Left lung (tissue), 10 donors: ENCODE measurements around the gene TLR6. TPM values are rescaled to one million over a fixed set of nuclear protein-coding genes. Genes with fewer than 3 reads are reported as not detected.

ENCODE experiments used
- ATAC-seq: fragments of 200-7000 bp; cut with Tn5 transposase; one replicate; pipeline ENCODE4 v1.9.1; 2020; ENCODE audit warnings: moderate library complexity
- DNase-seq, 4 donors: peaks; one replicate each; pipeline ENCODE4 v3.0.0-alpha.2; 2013 to 2020
- H3K27ac ChIP-seq, 2 donors: fragments of 200-600 bp; sonication (generic) in 1 of 2; one replicate each; pipeline versions ENCODE4 v1.5.0 to v1.8.0; 2020 to 2021
- H3K27me3 ChIP-seq, 2 donors: fragments of 200-600 bp; sonication (generic) in 1 of 2; one replicate each; pipeline versions ENCODE4 v1.5.0 to v1.8.0; 2020 to 2021
- H3K36me3 ChIP-seq, 2 donors: fragments of 200-600 bp; sonication (generic) in 1 of 2; one replicate each; pipeline versions ENCODE4 v1.5.0 to v1.8.0; 2020 to 2021
- H3K4me1 ChIP-seq, 2 donors: fragments of 200-600 bp; one replicate each; pipeline ENCODE4 v1.8.0; 2021
- H3K4me3 ChIP-seq, 2 donors: fragments of 200-600 bp; sonication (generic) in 1 of 2; one replicate each; pipeline versions ENCODE4 v1.5.0 to v1.8.0; 2020 to 2021; ENCODE audit warnings: mild to moderate bottlenecking in 1 of 2
- H3K9me3 ChIP-seq, 2 donors: fragments of 200-600 bp; sonication (generic) in 1 of 2; one replicate each; pipeline versions ENCODE4 v1.5.0 to v1.8.0; 2020 to 2021
- CTCF ChIP-seq, 2 donors: fragments of 200-600 bp; sonication (generic) in 1 of 2; IDR thresholded peaks; one replicate each; pipeline versions ENCODE4 v1.5.0 to v1.8.0; 2021; ENCODE audit warnings: antibody characterized with exemption in 2 of 2
- intact Hi-C, 2 donors: fragments of 100-400 bp; cut with DNase I; formaldehyde crosslinking; loops; one replicate each; pipeline versions ENCODE4 v1.11.2 to v1.14.2; 2022
- polyA plus RNA-seq, 6 donors: library from polyadenylated mRNA; unstranded; fragments of 120-200 nt; gene quantifications; one replicate each; pipeline ENCODE4 v1.2.1, GENCODE V29; 2013; ENCODE audit not compliant: insufficient read length in 6 of 6
- total RNA-seq, 2 donors: library from RNA; stranded (reverse); fragmentation: NEBNext Ultra II Directional; extraction: Animal tissue kit (Norgen Biotek cat#: 25700); gene quantifications; one replicate each; pipeline ENCODE4 v1.2.1, GENCODE V29; 2021
- donor health status: DM: no; HTN: yes; CAD: no.
- donor health status: DM: no; HTN: no; CAD: no.

Gene TLR6
- total and polyA plus RNA-seq, 8 donors = 0.96 to 18.1 (median 1.5) TPM

- ATAC-seq (peak; percentile 68), DNase-seq (peak in 1 of 4 donors; percentile 62)
- intact Hi-C loops = no loop called here
- Histone ChIP-seq H3K27me3 (no peaks in the 10 kb centered on the region), H3K4me3 (peak overlapping the region in 1 of 2 donors; percentile 49), H3K36me3 (peaks cover 0 to 12% of the 10 kb centered on the region in 2 donors), H3K4me1 (peaks cover 6 to 46% of the 10 kb centered on the region in 2 donors), H3K9me3 (no peaks in the 10 kb centered on the region), H3K27ac (peak overlapping the region; percentile 79 to 96)
- no peak for TF ChIP-seq CTCF (IDR thresholded peaks at IDR 0.05)
Observed at GRCh38 chr4:38805530-38806145, 51.0 kb downstream of the TLR6 start.

GRCh38 chr4:38804654-38805295, 51.8 kb downstream of the TLR6 start, which contains the start of gene TLR1:
Gene TLR1 (minus strand): TSS chr4:38804791. CDS start chr4:38798831, 5,960 bp downstream.
- Histone ChIP-seq H3K4me1 (peaks cover 6 to 48% of the 10 kb centered on the region in 2 donors), H3K4me3 (peak within 1 kb of the TSS; percentile 13 to 49), H3K27me3 (no peaks in the 10 kb centered on the region), H3K27ac (peak within 1 kb of the TSS; percentile 79 to 96), H3K36me3 (peaks cover 0 to 21% of the 10 kb centered on the region in 2 donors), H3K9me3 (no peaks in the 10 kb centered on the region)
- intact Hi-C loops = no loop called here
- TF ChIP-seq CTCF (IDR thresholded peaks at IDR 0.05) = peak; percentile 45 to 47
- ATAC-seq (peak; percentile 91), DNase-seq (peak in 2 of 4 donors; percentile 27 to 51)

GRCh38 chr4:38803833-38804653, 52.6 kb downstream of the TLR6 start:
- peak overlapping the region; percentile 13 to 49 for H3K4me3 ChIP-seq
- TF ChIP-seq CTCF (IDR thresholded peaks at IDR 0.05) = no peak
- no peaks in the 10 kb centered on the region for H3K9me3 ChIP-seq
- intact Hi-C loops = no loop called here
- DNase-seq (peak in 1 of 4 donors; percentile 18), ATAC-seq (peak; percentile 59)
- no peaks in the 10 kb centered on the region for H3K27me3 ChIP-seq
- peaks cover 0 to 28% of the 10 kb centered on the region in 2 donors for H3K36me3 ChIP-seq
- peak overlapping the region; percentile 79 to 96 for H3K27ac ChIP-seq
- H3K4me1 ChIP-seq = peaks cover 6 to 52% of the 10 kb centered on the region in 2 donors

- no peaks in the 10 kb centered on the region for H3K27me3 ChIP-seq
- DNase-seq (no peak), ATAC-seq (no peak)
- peaks cover 6 to 53% of the 10 kb centered on the region in 2 donors for H3K4me1 ChIP-seq
- H3K4me3 ChIP-seq = peak overlapping the region in 1 of 2 donors; percentile 49
- no peaks in the 10 kb centered on the region for H3K9me3 ChIP-seq
- peaks cover 0 to 41% of the 10 kb centered on the region in 2 donors for H3K36me3 ChIP-seq
- H3K27ac ChIP-seq = peak overlapping the region in 1 of 2 donors; percentile 96
- intact Hi-C loops = no loop called here
- no peak for TF ChIP-seq CTCF (IDR thresholded peaks at IDR 0.05)
Observed at GRCh38 chr4:38802561-38803355, 53.9 kb downstream of the TLR6 start.
